ENCODE results near the gene DLG5. TPM values are rescaled to one million over a fixed set of nuclear protein-coding genes. Genes with fewer than 3 reads are reported as not detected.

The DLG5 gene, protein sequence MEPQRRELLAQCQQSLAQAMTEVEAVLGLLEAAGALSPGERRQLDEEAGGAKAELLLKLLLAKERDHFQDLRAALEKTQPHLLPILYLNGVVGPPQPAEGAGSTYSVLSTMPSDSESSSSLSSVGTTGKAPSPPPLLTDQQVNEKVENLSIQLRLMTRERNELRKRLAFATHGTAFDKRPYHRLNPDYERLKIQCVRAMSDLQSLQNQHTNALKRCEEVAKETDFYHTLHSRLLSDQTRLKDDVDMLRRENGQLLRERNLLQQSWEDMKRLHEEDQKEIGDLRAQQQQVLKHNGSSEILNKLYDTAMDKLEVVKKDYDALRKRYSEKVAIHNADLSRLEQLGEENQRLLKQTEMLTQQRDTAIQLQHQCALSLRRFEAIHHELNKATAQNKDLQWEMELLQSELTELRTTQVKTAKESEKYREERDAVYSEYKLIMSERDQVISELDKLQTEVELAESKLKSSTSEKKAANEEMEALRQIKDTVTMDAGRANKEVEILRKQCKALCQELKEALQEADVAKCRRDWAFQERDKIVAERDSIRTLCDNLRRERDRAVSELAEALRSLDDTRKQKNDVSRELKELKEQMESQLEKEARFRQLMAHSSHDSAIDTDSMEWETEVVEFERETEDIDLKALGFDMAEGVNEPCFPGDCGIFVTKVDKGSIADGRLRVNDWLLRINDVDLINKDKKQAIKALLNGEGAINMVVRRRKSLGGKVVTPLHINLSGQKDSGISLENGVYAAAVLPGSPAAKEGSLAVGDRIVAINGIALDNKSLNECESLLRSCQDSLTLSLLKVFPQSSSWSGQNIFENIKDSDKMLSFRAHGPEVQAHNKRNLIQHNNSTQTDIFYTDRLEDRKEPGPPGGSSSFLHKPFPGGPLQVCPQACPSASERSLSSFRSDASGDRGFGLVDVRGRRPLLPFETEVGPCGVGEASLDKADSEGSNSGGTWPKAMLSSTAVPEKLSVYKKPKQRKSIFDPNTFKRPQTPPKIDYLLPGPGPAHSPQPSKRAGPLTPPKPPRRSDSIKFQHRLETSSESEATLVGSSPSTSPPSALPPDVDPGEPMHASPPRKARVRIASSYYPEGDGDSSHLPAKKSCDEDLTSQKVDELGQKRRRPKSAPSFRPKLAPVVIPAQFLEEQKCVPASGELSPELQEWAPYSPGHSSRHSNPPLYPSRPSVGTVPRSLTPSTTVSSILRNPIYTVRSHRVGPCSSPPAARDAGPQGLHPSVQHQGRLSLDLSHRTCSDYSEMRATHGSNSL (N-terminal part only)
- total RNA-seq (2022; extraction: Qiagen RNA extraction), result 31.3 to 35.5 TPM (median 34.5 TPM) in 5 replicates

DNA sequence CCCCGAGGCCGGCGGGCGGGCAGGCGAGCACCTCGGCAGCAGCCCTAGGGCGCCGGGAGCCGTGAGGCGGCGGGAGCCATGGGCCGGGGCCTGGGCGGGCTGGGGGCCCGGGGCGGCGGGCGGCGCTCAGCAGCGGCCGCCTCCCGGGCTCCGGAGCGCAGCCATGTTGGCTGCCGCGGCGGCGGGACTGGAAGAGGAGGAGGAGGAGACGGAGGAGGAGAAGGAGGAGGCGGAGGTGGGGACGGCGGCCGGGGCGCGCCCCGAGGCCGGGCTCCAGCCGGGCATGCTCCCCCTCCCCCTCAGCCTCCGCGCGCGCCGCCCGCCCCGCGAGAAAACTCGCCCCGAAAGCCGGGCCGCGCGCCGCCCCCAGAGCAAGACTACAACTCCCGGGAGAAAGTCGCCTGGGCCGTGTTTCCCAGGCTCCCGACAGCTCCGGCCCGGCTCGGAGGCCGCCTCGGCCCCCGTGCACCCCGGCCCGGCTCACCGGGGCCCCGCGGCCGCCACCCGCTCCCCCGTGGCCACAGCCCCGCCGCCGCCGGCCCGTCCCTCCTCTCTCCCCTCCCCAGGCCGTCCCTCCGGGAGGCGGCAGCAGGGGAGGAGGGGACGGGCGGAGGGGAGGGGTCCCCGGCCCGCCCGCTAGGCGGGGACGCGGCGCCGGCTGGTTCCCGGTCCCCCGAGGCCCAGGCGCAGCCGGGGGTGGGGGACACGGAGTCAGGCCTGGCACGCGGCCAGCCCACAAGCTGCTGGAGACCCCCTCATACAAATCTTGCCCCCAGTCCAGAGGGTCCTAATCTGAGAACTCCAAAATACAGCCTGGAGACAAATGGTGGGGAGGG, at the start of gene DLG5:
Gene DLG5, minus strand, starts transcription at position 190 of the 836 bp plus-strand sequence. CDS start 235 bp downstream, outside the sequence.

Other genes with a start within 250 kb of the DLG5 start
- 11.3 to 14.4 TPM (median 13.0 TPM) in 5 replicates for gene POLR3A, start 102.8 kb upstream of the DLG5 start, total RNA-seq (2022; extraction: Qiagen RNA extraction)
- 2,695 to 4,161 TPM (median 2,906 TPM) in 5 replicates for gene RPS24, start 107.1 kb upstream of the DLG5 start, total RNA-seq (2022; extraction: Qiagen RNA extraction)